HG03139 (cell line): ENCODE results near the gene NOL12.
"Not testable (repeated sequence)": the region's sequence is repeated elsewhere in the genome, so short reads cannot be mapped to it uniquely, and the experiment has no call there.

Experiments
- ATAC-seq: cut with Tn5 transposase; IDR thresholded peaks from one replicate; pipeline ENCODE4 v1.9.1; 2021; ENCODE audit not compliant: unreplicated experiment

NOL12 gene, protein sequence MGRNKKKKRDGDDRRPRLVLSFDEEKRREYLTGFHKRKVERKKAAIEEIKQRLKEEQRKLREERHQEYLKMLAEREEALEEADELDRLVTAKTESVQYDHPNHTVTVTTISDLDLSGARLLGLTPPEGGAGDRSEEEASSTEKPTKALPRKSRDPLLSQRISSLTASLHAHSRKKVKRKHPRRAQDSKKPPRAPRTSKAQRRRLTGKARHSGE

DNA sequence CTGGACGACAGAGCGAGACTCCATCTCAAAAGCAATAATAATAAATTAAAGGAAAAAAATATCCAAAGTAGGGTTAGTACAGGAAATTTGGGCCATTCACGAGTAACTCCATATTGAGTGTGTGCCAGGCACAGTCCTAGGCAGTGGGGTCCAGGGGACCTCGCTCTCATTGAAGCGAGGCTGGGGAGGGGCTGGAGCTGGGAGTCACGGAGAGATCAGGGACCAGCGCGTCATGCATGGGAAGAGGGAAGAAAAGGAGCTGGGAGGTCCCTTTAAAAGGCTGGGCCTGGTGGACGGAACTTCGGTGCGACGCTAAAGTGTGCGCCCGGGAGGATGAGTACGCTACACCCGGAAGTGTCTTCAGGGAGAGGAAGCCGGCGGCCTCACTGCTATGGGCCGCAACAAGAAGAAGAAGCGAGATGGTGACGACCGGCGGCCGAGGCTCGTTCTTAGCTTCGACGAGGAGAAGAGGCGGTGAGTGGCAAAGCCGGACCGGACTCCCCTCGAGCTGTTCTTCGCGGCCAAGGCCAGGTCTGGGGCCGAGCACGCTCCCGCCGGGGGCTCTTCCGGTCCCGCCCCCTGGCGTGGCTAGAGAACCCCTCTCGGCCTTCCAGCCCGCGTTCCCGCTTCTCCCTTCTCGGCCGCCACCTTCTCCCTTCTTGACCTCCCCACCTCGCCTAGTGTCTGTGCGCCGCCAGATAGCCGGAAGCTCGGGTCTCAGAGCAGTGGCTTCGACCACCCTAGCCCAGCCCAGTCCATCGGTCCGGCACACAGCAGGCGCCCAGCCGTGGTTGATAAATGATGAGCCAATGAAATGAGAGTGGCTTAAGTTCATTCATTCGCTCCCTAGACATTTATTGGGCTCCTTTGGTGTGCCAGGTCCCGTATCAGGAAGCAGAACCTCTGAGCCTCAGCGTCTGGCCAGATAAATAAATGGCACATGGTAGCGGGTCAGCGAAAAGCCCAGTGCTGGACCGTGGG is at the start of gene NOL12:
Gene NOL12, plus strand, starts transcription at position 342 of the 981 bp plus-strand sequence. Its CDS starts 50 bp downstream, at position 392.
- ATAC-seq = peak; percentile 78

DNA sequence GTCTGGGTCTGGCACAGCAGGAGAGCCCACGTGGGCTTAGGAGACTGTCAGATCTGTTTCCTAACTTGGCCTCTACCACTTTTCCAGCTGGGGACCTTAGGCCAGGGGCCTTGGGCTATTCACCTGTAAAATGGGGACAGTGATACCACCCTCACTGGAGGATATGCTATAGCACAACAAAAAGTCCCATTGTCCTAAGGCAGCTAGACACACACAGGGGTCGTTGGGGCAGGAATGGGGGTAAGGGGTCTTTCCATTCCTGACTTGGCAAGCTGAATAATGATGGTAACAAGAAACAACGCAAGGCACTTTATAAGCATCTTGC is 49.2 kb upstream of the NOL12 start:
- no peak for ATAC-seq

DNA sequence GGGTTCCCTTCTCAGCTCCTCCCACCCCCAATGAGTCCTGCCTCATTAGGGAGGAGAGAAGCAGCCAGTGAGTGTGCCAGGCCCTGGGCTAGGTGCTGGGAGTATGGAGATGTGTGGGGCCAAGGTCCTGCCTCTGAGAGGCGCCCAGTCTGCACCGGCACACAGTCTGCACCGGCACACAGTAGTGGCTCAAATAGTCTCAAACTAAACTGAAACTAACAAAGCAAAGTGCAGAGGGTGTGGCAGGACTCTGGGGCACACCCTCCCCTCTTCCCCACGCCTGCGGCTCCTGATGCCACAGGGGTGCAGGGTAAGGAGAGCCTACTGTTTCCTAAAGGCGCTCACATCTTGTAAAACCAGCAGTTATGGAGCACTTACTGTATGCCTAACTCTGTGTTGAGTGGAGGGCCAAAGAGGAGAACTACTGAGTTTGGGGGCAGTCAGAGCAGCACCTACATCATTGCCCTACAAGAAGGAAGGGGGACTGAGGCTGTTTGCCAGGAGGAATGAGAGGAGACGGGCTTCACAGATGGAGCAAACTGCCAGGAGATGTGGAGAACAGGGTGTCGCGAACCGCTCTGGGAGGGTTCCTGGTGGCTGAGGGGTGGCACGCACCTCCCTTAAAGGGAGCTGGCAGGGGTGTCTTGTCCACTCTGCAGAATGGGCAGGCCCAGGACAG is 47.6 kb upstream of the NOL12 start:
- ATAC-seq = no peak

DNA sequence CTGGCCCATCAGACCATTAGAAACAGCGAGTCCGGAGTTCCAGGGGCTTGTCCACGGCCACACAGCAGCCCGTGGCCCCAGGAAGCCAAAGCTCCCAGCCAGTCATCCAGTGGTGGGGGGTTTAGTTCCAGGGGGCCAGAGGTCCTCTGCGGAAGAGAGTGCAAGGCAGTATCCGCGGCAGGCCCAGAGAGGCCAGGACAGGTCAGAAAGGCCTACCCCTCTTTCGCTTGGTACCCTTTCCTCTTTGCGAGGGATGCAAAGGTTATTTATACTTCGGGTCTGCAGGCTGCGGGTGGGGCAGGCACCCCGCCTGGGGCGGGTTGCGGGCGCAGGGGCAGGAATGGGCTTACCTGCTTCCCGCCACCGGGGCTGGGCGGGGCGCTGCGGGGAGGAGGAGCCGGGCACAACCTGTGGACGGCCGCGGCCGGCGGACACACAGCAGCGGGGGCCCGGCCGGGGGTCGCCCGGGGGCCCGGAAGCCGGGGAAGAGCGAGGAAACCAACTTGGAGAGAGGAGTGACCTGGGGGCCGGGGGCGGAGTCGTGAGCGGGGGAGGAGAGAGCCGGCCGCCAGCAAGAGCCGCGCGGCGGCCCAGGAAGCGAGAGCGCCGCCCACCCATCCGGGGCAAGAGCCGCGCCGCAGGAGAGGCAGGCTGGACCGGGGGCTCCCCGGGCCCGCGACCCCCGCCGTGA is 46.9 kb upstream of the NOL12 start, which contains the start of gene SH3BP1:
Gene SH3BP1, plus strand, starts transcription at position 600 of the 691 bp plus-strand sequence. CDS start 119 bp downstream, outside the sequence.
- ATAC-seq = no peak

DNA sequence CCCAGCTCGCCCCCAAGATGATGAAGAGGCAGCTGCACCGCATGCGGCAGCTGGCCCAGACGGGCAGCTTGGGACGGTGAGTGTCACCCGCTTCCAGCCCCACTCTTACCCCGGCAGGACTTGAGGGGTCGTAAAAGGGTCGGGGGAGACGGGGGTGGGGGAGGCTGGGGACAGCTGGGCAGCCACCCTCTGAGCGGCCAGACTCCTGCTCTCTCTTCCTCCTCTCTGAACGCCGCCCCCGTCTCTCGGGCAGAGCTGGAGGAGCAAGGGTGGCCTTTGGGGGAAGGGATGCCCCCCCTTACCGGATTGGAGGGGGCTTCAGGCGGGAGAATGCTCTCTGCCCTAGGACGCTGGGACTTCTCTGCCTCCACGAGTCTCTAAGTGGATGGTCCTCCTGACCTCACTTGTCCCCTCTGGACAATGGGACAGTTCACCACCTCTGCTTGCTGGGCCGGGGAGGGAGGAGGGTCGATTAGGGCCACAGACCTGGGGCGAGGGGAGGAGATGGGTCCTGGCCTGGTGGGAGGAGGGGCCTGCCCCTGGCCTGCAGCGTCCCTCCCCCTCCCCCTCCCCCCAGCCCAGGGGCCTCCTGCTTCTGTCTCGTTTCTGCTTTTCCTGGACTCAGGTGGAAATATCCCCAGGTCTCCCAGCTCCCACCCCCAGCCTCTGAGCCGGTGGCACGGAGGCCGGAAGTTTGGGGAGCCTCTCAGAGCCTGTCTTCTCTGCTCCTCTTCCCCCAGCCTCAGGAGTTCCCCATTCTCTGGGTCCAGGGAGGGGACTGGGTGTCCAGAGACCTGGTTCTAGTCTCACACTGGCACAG is 46.2 kb upstream of the NOL12 start:
- ATAC-seq = no peak

DNA sequence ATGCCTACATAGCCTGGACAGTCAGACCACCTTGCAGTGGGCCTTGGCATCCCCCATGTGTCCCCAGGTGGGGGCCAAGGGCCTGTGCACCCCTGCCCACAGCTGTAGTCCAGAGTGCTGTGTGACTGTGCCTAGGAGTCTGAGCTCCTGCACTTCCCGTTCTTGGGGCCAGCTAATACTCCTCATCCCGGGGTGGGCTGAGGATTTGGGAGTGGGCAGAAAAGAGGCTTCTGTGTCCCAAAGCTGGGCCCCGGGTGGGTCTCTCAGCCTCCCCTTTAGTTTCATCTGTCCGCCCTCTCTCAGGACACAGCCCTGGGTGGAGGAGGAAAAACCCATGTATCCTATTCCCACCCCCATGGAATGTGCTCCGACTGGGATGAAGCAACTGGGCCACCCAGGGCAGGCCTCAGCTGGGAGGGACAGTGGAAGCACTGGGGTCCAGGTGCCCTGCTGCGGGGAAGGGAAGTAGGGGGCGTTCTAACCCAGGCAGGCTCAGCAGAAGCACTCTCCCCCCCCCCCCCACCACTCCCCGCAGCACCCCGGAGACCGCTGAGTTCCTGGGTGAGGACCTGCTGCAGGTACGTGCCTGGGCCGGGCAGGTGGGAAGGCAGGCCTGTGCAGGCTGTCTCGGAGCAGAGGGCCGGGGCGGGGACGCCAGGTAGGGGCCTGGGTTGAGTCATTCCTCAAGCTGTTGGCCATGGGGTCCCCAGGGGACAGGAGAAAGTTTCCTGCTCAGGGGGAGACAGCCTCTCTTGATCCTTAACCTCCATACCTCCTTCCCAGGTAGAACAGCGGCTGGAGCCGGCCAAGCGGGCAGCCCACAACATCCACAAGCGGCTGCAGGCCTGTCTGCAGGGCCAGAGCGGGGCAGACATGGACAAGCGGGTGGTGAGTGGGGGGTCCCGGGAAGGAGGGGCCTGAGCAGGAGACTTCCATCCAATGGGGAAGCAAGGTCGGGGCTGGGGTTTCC is 45.3 kb upstream of the NOL12 start:
- ATAC-seq = no peak

DNA sequence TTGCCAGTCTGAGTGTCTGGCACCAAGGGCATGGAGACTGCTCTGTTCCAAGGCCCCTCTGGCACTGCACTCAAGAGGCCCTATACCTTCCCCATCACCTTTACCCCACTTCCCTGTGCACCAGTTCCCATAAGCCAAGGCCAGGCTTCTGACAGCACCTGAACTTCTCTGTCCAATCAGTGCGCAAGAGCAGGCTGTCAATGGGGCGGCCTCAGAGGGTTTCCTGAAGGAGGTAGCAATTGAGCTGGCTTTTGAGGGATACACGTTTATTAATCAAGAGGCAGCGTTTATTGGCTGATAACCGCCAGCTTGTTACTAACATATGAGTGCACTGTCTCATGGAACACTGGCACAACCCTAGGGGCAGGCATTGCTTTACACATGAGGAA is 44.6 kb upstream of the NOL12 start:
- ATAC-seq = no peak

DNA sequence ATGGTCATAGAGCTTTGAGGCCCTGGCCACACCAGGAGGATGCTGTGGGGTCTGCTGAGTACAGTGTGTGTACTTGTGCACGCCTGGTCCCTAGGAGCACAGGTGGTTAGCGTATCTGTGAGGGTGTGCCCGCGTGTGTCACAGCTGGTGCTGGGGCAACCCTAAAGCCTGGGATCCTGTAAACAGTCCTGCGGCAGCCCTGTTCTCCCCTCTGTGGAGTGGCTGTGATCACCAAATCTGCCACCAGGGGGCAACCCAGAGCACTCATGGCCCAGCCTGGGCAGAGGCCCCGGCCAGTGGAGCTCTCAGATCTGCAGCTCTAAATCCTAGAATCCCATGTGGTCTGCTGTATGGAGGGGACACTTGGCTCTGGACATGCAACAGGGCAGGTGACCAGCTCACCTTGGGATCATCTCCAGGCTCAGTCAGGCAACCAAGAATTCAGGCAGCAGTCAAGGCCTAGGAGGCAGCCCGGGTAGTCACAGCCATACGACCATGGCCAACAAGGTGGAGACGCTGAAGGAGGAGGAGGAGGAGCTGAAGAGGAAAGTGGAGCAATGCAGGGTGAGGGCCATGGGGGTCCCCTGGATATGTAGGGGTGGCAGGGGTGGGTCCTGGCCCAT is 42.8 kb upstream of the NOL12 start:
- ATAC-seq = no peak

DNA sequence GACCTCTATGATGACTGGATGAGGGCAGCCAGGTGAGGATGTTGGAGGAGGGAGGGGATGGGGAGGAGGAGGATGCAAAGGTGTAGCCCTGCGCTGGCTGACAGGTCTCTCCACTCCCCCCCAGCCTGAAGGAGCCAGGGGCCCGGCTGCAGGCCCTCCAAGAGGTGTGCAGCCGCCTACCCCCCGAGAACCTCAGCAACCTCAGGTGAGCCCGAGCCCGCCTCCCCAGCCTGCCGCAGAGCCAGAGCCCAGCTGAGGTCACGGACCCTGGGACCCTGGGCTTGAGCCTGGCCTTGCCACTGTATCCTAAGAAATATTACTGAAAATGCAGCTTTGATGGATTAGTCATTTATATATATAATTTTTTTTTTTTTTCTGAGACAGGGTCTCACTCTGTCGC is 38.8 kb upstream of the NOL12 start:
- ATAC-seq = no peak

DNA sequence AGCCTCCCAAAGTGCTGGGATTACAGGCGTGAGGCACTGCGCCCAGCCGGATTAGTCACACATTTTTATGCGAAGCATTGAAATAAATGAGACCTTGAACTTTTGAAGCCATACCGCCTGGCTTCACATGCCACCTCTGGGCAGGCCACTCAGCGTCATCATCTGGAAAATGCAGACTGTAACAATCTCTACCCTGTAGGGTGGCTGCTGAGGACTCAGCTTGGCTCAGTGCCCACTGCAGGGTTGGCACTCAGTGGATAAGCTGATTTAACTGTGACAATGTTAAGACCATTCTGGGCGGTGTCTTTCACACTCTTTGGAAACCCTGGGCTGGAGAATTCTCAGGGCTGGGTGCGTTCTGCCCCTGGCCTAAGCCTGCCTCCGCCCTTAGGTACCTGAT is 38.2 kb upstream of the NOL12 start:
- ATAC-seq = no peak

DNA sequence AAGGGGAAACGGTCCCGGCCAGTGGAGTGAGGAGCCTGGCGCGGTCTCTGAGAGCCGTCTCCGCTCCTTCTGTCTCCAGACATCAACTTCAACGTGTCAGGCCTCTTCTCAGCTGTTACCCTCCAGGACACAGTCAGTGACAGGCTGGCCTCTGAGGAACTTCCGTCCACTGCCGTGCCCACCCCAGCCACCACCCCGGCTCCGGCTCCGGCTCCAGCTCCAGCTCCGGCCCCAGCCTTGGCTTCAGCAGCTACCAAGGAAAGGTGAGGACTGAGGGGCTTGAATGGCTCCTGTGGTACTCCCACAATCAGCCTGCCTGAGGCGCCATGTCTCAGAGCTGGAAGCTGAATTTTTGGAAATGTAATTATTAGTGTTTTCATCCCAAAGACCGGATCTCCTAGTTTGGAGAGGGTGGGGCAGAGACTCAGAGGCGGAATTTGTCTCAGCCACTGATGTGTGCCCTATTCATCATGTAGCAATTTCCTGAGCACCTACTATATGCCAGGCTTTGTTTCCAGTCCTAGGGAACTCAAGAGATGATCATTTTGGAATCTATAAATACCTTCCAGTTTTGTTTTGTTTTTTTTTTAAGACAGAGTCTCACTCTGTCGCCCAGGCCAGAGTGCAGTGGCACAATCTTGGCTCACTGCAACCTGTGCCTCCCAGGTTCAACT is 35.5 kb upstream of the NOL12 start:
- no peak for ATAC-seq

DNA sequence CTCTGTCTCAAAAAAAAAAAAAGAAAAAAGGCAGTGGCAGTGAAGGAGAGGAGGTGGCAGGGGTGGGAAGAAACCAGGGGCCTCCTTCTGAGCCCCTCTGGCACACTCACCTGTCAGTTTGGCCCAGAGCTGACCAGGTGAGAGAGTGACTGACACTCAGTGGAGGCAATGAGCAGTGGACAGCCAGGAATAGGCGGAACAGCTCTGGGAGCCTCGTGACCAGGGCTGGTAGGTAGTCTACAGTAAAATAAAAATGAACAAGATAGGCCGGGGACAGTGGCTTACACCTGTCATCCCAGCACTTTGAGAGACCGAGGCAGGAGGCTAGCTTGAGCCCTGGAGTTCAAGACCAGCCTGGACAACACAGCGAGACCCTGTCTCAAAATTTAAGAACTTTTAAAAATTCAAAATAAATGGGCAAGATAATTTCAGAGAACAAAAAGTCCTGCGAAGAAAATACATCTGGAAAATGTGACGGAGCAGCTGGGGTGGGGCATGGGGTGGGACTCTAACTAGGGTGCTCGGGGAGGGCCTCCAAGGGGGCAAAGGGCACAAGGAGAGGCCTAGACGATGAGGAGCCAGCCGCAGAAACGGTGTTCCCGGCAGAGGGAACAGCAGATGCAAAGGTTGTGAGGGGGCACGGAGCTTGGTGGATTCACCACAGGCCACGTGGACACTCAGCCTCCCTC is 31.4 kb upstream of the NOL12 start:
- no peak for ATAC-seq

DNA sequence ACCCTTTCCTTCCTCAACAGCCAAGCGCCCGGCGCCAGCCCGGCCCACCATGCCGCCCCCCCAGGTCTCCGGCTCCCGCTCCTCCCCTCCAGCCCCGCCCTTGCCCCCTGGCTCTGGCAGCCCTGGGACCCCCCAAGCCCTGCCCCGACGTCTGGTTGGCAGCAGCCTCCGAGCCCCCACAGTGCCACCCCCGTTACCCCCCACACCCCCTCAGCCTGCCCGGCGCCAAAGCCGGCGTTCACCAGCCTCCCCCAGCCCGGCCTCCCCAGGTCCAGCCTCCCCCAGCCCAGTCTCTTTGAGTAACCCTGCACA is 30.9 kb upstream of the NOL12 start:
- no peak for ATAC-seq

DNA sequence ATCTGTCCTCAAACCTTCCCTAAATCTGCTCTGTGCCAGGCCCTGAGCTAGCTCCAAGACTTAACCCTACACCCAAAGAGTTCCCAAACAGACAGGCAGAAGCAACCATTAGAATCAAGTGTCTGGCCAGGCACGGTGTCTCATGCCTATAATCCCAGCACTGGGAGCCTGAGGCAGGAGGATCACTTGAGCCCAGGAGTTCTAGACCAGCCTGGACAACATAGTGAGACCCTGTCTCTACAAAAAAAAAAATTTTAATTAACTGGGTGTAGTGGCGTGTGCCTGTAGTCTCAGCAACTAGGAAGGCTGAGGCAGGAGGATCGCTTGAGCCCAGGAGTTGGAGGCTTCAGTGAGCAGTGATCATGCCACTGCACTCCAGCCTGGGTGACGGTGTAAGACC is 29.6 kb upstream of the NOL12 start:
- not testable (repeated sequence) for ATAC-seq

DNA sequence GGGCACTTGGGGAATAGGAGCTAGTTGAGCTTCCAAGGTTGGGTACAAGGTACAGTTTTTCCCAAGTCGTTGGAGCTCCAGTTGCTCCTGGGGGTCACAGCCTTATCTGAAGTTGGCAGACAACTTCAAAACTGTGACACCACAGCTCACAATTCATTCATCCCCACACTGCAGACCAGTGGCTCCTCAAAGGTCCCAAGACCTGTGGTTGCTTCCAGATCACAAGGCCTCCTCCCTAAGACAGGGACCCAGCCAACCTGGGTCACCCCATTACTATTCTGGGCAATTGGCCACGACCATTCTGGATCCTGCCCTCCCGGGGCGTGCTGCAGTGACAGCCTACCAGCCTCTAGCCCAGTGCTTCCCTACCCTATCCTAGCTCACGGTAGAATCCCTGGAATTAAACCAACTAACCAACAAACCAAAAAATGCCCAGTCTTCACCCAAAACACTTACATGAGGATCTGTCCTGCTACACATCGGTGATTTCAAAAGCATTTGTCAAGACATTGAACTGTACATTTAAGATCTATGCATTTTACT is 28.5 kb upstream of the NOL12 start:
- no peak for ATAC-seq

DNA sequence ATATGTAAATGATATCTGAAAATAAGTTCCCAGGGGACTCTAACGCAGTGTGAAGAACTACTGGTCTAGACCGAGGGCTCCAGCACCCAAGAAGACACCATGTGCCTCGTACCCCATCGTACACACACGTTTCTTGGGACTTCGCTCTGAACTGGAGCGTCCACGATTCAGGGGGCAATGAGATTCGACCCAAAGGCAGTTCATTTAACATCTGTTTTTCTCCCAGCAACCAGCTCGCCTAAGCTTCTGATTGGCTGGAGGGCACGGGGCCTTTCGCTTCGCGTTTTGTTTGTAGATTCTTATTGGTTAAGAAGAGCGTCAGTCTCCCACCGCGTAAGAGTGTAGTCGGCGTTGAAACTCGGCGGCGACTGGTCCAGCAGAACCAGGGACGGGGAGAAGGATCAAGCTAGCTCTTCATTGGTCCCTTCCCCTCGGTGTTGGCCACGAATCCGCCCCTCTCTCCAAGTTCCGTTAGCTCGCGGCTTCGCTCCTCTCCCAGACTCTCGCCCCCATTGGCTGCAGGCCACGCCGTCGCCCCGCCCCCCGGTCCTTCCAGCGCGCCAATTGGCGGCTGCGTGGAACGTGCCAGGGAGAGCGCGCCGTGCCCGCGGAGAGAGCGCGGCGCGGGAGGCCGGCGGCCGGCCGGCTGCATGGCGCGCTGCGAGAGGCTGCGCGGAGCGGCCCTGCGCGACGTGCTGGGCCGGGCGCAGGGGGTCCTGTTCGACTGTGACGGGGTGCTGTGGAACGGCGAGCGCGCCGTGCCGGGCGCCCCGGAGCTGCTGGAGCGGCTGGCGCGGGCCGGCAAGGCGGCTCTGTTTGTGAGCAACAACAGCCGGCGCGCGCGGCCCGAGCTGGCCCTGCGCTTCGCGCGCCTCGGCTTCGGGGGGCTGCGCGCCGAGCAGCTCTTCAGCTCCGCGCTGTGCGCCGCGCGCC is 27.7 kb upstream of the NOL12 start, which contains the start of gene PDXP:
Gene PDXP, plus strand, starts transcription at position 591 of the 933 bp plus-strand sequence. Its CDS starts 60 bp downstream, at position 651.
- peak; percentile 66 for ATAC-seq
